ENCODE data around the gene SMCR8.

Gene SMCR8

GRCh38 chr17:18309202-18309601 lies 5.9 kb upstream of the SMCR8 start:
- TF ChIP-seq, protein P1, sequence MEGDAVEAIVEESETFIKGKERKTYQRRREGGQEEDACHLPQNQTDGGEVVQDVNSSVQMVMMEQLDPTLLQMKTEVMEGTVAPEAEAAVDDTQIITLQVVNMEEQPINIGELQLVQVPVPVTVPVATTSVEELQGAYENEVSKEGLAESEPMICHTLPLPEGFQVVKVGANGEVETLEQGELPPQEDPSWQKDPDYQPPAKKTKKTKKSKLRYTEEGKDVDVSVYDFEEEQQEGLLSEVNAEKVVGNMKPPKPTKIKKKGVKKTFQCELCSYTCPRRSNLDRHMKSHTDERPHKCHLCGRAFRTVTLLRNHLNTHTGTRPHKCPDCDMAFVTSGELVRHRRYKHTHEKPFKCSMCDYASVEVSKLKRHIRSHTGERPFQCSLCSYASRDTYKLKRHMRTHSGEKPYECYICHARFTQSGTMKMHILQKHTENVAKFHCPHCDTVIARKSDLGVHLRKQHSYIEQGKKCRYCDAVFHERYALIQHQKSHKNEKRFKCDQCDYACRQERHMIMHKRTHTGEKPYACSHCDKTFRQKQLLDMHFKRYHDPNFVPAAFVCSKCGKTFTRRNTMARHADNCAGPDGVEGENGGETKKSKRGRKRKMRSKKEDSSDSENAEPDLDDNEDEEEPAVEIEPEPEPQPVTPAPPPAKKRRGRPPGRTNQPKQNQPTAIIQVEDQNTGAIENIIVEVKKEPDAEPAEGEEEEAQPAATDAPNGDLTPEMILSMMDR (IDR thresholded peaks at IDR 0.05; ENCODE audit: insufficient read depth, low read length), result no peak
- TF ChIP-seq SPI1 (IDR thresholded peaks at IDR 0.05; ENCODE audit: borderline replicate concordance, low read depth) (no peak), POLR2AphosphoS5 (IDR thresholded peaks at IDR 0.05; ENCODE audit: low read depth) (no peak), GABPA (IDR thresholded peaks at IDR 0.05; ENCODE audit: low read depth) (no peak)
- TF ChIP-seq, protein P2, sequence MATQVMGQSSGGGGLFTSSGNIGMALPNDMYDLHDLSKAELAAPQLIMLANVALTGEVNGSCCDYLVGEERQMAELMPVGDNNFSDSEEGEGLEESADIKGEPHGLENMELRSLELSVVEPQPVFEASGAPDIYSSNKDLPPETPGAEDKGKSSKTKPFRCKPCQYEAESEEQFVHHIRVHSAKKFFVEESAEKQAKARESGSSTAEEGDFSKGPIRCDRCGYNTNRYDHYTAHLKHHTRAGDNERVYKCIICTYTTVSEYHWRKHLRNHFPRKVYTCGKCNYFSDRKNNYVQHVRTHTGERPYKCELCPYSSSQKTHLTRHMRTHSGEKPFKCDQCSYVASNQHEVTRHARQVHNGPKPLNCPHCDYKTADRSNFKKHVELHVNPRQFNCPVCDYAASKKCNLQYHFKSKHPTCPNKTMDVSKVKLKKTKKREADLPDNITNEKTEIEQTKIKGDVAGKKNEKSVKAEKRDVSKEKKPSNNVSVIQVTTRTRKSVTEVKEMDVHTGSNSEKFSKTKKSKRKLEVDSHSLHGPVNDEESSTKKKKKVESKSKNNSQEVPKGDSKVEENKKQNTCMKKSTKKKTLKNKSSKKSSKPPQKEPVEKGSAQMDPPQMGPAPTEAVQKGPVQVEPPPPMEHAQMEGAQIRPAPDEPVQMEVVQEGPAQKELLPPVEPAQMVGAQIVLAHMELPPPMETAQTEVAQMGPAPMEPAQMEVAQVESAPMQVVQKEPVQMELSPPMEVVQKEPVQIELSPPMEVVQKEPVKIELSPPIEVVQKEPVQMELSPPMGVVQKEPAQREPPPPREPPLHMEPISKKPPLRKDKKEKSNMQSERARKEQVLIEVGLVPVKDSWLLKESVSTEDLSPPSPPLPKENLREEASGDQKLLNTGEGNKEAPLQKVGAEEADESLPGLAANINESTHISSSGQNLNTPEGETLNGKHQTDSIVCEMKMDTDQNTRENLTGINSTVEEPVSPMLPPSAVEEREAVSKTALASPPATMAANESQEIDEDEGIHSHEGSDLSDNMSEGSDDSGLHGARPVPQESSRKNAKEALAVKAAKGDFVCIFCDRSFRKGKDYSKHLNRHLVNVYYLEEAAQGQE (IDR thresholded peaks at IDR 0.05; ENCODE audit: insufficient replicate concordance, low read depth), result no peak
- Histone ChIP-seq H3K27me3 (ENCODE audit: insufficient read depth, poor library complexity, severe bottlenecking) (no peaks in the 10 kb centered on the region), H3K4me3 (replicated peaks; ENCODE audit: insufficient read depth, low read length) (no peak overlapping the region), H3K27ac (replicated peaks) (no peak overlapping the region)
- DNase-seq (ENCODE audit: low read depth in 1 of 2, low spot score in 1 of 2), result no peak

- TF ChIP-seq SPI1 (IDR thresholded peaks at IDR 0.05; ENCODE audit: borderline replicate concordance, low read depth) (no peak), POLR2AphosphoS5 (IDR thresholded peaks at IDR 0.05; ENCODE audit: low read depth) (no peak), GABPA (IDR thresholded peaks at IDR 0.05; ENCODE audit: low read depth) (no peak)
- TF ChIP-seq, protein P1 (IDR thresholded peaks at IDR 0.05; ENCODE audit: insufficient read depth, low read length), result no peak
- TF ChIP-seq, protein P2 (IDR thresholded peaks at IDR 0.05; ENCODE audit: insufficient replicate concordance, low read depth), result no peak
- no peak for DNase-seq (ENCODE audit: low read depth in 1 of 2, low spot score in 1 of 2)
- H3K4me3 ChIP-seq (replicated peaks; ENCODE audit: insufficient read depth, low read length), result peak overlapping the region; percentile 63
- peak overlapping the region; percentile 96 for H3K27ac ChIP-seq (replicated peaks)
- no peaks in the 10 kb centered on the region for H3K27me3 ChIP-seq (ENCODE audit: insufficient read depth, poor library complexity, severe bottlenecking)
Measured at GRCh38 chr17:18314059-18314730, 898 bp upstream of the SMCR8 start.

DNA sequence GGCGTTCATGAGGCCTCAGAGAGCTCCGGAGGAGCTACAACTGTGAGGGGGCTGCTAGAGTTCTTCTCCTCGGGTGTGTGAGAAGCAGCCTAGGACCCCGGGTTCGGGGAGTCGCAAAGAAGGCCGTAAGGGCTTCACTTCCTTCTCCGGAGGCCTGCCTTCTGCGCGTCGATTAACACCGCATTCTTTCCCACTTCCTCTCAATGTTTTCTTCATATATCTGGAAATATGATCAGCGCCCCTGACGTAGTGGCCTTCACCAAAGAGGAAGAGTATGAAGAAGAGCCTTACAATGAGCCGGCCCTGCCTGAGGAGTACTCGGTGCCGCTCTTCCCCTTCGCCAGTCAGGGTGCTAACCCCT lies 449 bp downstream of the SMCR8 start:
- DNase-seq (ENCODE audit: low read depth in 1 of 2, low spot score in 1 of 2), result peak in 1 of 2 experiments; percentile 48
- H3K4me3 ChIP-seq (replicated peaks; ENCODE audit: insufficient read depth, low read length), result peak overlapping the region; percentile 55

GRCh38 chr17:18315961-18316360 lies 868 bp downstream of the SMCR8 start:
- no peak for DNase-seq (ENCODE audit: low read depth in 1 of 2, low spot score in 1 of 2)
- Histone ChIP-seq H3K4me3 (replicated peaks; ENCODE audit: insufficient read depth, low read length) (peak overlapping the region; percentile 55), H3K27me3 (ENCODE audit: insufficient read depth, poor library complexity, severe bottlenecking) (no peaks in the 10 kb centered on the region), H3K27ac (replicated peaks) (peak overlapping the region; percentile 96)
- TF ChIP-seq POLR2AphosphoS5 (IDR thresholded peaks at IDR 0.05; ENCODE audit: low read depth) (no peak), GABPA (IDR thresholded peaks at IDR 0.05; ENCODE audit: low read depth) (no peak)

More for the DNA sequence above, 449 bp downstream of the SMCR8 start:
- peak overlapping the region; percentile 96 for H3K27ac ChIP-seq (replicated peaks)
- no peaks in the 10 kb centered on the region for H3K27me3 ChIP-seq (ENCODE audit: insufficient read depth, poor library complexity, severe bottlenecking)
- TF ChIP-seq SPI1 (IDR thresholded peaks at IDR 0.05; ENCODE audit: borderline replicate concordance, low read depth) (peak; percentile 67), GABPA (IDR thresholded peaks at IDR 0.05; ENCODE audit: low read depth) (no peak)

GRCh38 chr17:18318117-18318516 lies 3.0 kb downstream of the SMCR8 start:
- DNase-seq (ENCODE audit: low read depth in 1 of 2, low spot score in 1 of 2), result no peak
- no peak overlapping the region for H3K27ac ChIP-seq (replicated peaks)
- no peaks in the 10 kb centered on the region for H3K27me3 ChIP-seq (ENCODE audit: insufficient read depth, poor library complexity, severe bottlenecking)
- no peak overlapping the region for H3K4me3 ChIP-seq (replicated peaks; ENCODE audit: insufficient read depth, low read length)
- TF ChIP-seq, protein P1 (IDR thresholded peaks at IDR 0.05; ENCODE audit: insufficient read depth, low read length), result no peak
- no peak for TF ChIP-seq SPI1 (IDR thresholded peaks at IDR 0.05; ENCODE audit: borderline replicate concordance, low read depth)
- TF ChIP-seq POLR2AphosphoS5 (IDR thresholded peaks at IDR 0.05; ENCODE audit: low read depth), result no peak
- TF ChIP-seq, protein P2 (IDR thresholded peaks at IDR 0.05; ENCODE audit: insufficient replicate concordance, low read depth), result no peak
- TF ChIP-seq GABPA (IDR thresholded peaks at IDR 0.05; ENCODE audit: low read depth), result no peak

All from HL-60 (cell line).